A673 (cell line): ENCODE results near the gene RNF121.

Source experiments
- CTCF ChIP-seq: fragments of 300-800, 200-600 bp; sonication (generic); conservative IDR thresholded peaks from 2 replicates; pipeline ENCODE4 v1.5.1; 2017; ENCODE audit warnings: low read depth, mild to moderate bottlenecking, antibody characterized with exemption, low read length, moderate library complexity, mixed read lengths
- EZH2 ChIP-seq: fragments of 200-600 bp; sonication (generic); IDR thresholded peaks from 2 replicates; pipeline ENCODE4 v1.6.1; 2017; ENCODE audit warnings: borderline replicate concordance, low read depth, mild to moderate bottlenecking, mixed read lengths, antibody characterized with exemption, low read length; ENCODE audit not compliant: poor library complexity, severe bottlenecking

GRCh38 chr11:72010529-72011233 lies 81.8 kb downstream of the RNF121 start:
- TF ChIP-seq CTCF = no peak
- no peak for TF ChIP-seq EZH2
